Measurements from ENCODE around the gene BAZ1A. TPM values are rescaled to one million over a fixed set of nuclear protein-coding genes. Genes with fewer than 3 reads are reported as not detected.

BAZ1A gene
- total and polyA plus RNA-seq, 10 of the 15 experiments (the other 5 are each of a cell fraction or from before 2014, with no cell fraction given) = 34.3 to 96.5 (median 50.7) TPM

- no peak overlapping the region for H3K27ac ChIP-seq (ENCODE audit: control insufficient read depth, insufficient read depth)
- SMC1A ChIA-PET (ENCODE audit: uncharacterized antibody, unreplicated experiment) = no interaction called here
- ATAC-seq (no peak), DNase-seq (ENCODE audit: low read depth, low spot score) (no peak), FAIRE-seq (no peak)
- no peaks in the 10 kb centered on the region for H3K4me1 ChIP-seq (ENCODE audit: control insufficient read depth, insufficient read depth, low read length)
- no peaks in the 10 kb centered on the region for H3K27me3 ChIP-seq (replicated peaks in 1 of 2; ENCODE audit: control insufficient read depth in 2 of 2, insufficient read depth in 2 of 2, low read length in 1 of 2)
- intact Hi-C loops (cut with micrococcal nuclease; ENCODE audit: unreplicated experiment) = no loop called here
- no peak overlapping the region for H3K4me2 ChIP-seq (ENCODE audit: control insufficient read depth, insufficient read depth)
- POLR2A ChIA-PET = no interaction called here
- no peak overlapping the region for H3K4me3 ChIP-seq
- 48% methylated on average over 1 of the region's 1 CpG for WGBS (ENCODE audit: insufficient coverage, insufficient replicate concordance, low lambda C conversion rate, missing lambda C conversion rate)
- H3K9me3 ChIP-seq (replicated peaks; ENCODE audit: control insufficient read depth, insufficient read depth, low read length) = no peaks in the 10 kb centered on the region
- H4K20me1 ChIP-seq (ENCODE audit: control insufficient read depth, insufficient read depth) = no peaks in the 10 kb centered on the region
- RAD21 ChIA-PET (ENCODE audit: unreplicated experiment) = no interaction called here
- no peak overlapping the region for H2AFZ ChIP-seq (ENCODE audit: control insufficient read depth, low read depth, low read length)
- CTCF ChIA-PET = interaction anchor here (1.0 kb wide), 1 partner anchor 17 kb away, joined by 3 read pairs; no protein-coding TSS in a partner anchor
- H3K9ac ChIP-seq (ENCODE audit: control insufficient read depth, insufficient read depth, low read length) = no peak overlapping the region
- no peaks in the 10 kb centered on the region for H3K79me2 ChIP-seq (ENCODE audit: control insufficient read depth, insufficient read depth, low read length)
- in situ Hi-C loops (cut with MboI) = no loop called here
- H3K36me3 ChIP-seq (ENCODE audit: control insufficient read depth in 2 of 2, insufficient read depth in 2 of 2, low read length in 1 of 2) = no peaks in the 10 kb centered on the region
- no TSS peak for BruUV-seq (replicated peaks)
- TF ChIP-seq KLF5 (IDR thresholded peaks at IDR 0.05; ENCODE audit: partially characterized antibody) = no peak
- TF ChIP-seq SRF (IDR thresholded peaks at IDR 0.05; ENCODE audit: low read depth in 2 of 2, low read length in 2 of 2) = no peak
- TF ChIP-seq EED (IDR thresholded peaks at IDR 0.05; ENCODE audit: low read depth) = no peak
- TF ChIP-seq, protein P1, sequence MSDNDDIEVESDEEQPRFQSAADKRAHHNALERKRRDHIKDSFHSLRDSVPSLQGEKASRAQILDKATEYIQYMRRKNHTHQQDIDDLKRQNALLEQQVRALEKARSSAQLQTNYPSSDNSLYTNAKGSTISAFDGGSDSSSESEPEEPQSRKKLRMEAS (IDR thresholded peaks at IDR 0.05; ENCODE audit: low read depth, low read length) = no peak
- no peak for TF ChIP-seq ZNF274 (IDR thresholded peaks at IDR 0.05; ENCODE audit: insufficient read depth, insufficient read length)
- TF ChIP-seq CREM (IDR thresholded peaks at IDR 0.05; ENCODE audit: low read depth) = no peak
- TF ChIP-seq, protein P2, sequence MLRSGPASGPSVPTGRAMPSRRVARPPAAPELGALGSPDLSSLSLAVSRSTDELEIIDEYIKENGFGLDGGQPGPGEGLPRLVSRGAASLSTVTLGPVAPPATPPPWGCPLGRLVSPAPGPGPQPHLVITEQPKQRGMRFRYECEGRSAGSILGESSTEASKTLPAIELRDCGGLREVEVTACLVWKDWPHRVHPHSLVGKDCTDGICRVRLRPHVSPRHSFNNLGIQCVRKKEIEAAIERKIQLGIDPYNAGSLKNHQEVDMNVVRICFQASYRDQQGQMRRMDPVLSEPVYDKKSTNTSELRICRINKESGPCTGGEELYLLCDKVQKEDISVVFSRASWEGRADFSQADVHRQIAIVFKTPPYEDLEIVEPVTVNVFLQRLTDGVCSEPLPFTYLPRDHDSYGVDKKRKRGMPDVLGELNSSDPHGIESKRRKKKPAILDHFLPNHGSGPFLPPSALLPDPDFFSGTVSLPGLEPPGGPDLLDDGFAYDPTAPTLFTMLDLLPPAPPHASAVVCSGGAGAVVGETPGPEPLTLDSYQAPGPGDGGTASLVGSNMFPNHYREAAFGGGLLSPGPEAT (IDR thresholded peaks at IDR 0.05; ENCODE audit: low read depth) = no peak
- TF ChIP-seq SIX5 (IDR thresholded peaks at IDR 0.05; ENCODE audit: low read depth, low read length, severe bottlenecking) = no peak
- TF ChIP-seq EP300 (IDR thresholded peaks at IDR 0.05; ENCODE audit: borderline replicate concordance in 1 of 2, control insufficient read depth in 1 of 2, low read depth in 2 of 2, low read length in 2 of 2) = no peak
- no peak for TF ChIP-seq POU2F2 (IDR thresholded peaks at IDR 0.05; ENCODE audit: borderline replicate concordance, low read depth, low read length)
- TF ChIP-seq RCOR1 (conservative IDR thresholded peaks at IDR 0.05; ENCODE audit: low read depth, low read length) = no peak
- TF ChIP-seq IRF3 (IDR thresholded peaks at IDR 0.05) = no peak
- TF ChIP-seq HDAC6 (IDR thresholded peaks at IDR 0.05; ENCODE audit: unreplicated experiment) = no peak
- no peak for TF ChIP-seq NR2C1 (IDR thresholded peaks at IDR 0.05)
- TF ChIP-seq IRF4 (IDR thresholded peaks at IDR 0.05; ENCODE audit: low read depth, low read length) = no peak
- no peak for TF ChIP-seq HSF1 (IDR thresholded peaks at IDR 0.05; ENCODE audit: low read depth, low read length)
- no peak for TF ChIP-seq BACH1 (IDR thresholded peaks at IDR 0.05; ENCODE audit: borderline replicate concordance)
- no peak for TF ChIP-seq POLR2AphosphoS2 (IDR thresholded peaks at IDR 0.05; ENCODE audit: low read depth, low read length)
These were observed 133.3 kb downstream of the BAZ1A start for GRCh38 chr14:34741840-34742239.

All from GM12878 (cell line).